Stimulated activated CD4-positive, alpha-beta T cell treated with anti-CD3 and anti-CD28 coated beads, Interleukin-1b, Interleukin-23, amount 100 ng/mL, for 24 hours (primary cell): ENCODE measurements around the gene PLA2G4E.

Source experiments
- DNase-seq, 4 experiments: peaks; one replicate each; pipeline ENCODE4 v3.0.0-alpha.2; 2020; ENCODE audit warnings: low read depth in 4 of 4, low spot score in 1 of 4

Gene PLA2G4E

DNA sequence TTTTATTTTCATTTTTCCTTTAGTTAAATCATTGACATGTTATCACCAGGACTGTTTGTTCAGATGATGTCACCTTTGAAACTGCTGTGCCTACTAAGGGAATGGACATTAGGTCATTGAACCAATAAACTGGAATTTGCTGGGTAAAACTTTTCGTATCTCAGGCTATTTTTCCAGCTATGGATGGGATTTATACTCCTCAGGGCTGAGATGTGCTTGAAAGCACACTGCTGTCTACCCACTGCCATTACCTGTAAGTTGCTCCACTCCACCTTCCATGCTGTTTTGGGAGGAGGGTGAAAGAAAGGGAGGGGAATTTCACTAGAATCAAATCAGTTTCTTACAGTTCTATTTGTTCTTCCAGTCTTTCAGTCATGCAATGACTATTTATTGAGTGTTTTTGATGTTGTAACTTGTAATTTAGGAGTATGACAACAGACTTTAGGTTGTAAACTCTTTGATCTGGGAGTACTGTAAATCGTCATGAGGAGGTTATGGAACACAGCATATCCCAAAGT, 59.8 kb downstream of the PLA2G4E start:
- no peak for DNase-seq

DNA sequence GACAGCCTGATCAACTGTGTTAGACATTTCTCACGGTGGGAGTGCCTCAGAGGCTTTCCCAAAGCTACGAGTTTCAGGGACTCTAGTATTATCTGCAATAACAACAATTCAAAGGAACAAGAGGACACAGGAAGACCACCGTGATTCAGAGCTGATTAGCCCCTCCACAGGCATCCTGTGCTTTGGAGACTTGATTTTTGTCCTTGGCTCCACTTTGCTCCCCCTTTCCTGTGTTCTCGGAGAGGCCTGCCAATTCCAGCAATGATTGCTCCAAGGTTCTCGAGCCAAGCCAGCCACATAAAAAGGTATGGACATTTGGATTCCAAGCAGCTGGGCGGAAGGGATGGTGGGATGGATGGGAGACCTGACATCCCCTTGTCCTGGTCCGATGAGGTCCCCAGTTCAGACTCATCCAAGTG, 62.8 kb downstream of the PLA2G4E start:
- no peak for DNase-seq

DNA sequence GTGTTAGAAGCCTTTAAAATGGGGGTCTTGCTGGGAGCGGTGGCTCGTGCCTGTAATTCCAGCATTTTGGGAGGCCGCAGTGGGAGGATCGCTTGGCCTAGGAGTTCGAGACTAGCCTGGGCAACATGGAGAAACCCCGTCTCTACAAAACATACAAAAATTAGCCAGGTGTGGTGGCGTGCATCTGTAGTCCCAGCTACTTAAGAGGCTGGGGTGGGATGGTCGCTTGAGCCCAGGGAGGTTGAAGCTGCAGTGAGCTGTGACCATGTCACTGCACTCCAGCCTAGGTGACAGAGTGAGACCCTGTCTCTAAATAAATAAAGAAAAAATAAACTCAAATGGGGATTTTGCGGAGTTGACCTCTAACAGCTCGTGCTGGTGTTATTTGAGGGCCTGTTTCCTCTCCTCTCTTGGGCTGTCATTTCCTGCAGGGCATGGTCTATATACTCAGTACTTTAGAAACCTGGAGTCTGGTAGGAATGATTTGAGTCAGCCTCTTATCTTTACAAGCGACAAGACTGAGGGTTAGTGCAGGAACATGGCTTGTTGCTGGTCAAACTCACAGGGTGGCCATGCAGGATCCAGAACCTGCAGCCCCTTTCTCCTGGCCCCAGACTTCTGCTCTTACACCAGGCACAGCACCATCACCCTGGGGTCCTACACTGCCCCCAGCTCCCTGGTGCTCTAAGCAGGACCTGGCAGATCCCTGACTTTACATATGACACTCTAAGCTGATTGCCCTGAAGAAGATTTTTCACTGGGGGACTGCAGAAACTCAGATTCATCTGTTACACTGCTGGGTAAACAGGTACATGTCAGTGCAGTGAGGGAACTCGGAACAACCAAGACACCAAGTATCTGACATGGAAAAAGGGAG, 63.6 kb downstream of the PLA2G4E start:
- no peak for DNase-seq

DNA sequence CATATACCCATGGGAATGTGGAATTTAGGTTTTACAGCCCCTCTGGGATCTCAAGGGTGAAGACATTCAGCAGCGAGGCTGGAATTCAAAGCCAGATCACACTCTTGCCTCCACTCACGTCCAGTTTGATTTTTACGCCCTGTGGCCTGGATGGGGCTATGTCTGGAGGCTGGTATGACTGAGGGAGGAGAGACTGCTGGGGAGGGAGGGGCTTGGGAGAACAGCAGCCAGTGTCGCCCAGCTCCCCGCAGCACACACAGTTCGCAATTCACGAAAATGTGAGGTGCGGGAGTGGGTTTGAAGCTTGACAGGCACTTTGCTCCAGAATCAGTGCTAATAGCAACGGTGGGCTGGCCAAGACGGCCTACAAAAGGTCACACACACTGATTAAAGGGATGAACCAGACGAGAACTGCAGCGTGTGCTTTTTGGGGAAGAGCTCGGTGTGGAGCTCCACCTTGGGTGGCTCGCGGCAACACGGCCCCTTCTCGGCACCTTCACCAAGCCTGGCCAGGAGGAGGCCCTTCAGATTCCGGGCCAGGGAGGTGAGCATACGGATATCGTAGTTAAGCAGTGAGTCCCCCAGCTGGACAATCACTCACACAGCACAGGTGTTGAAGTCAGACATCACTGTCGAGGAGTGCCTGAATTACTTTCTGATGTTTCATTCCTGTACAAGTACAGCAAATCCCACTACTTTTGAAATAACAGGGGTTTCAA, 64.9 kb downstream of the PLA2G4E start:
- DNase-seq, result no peak

DNA sequence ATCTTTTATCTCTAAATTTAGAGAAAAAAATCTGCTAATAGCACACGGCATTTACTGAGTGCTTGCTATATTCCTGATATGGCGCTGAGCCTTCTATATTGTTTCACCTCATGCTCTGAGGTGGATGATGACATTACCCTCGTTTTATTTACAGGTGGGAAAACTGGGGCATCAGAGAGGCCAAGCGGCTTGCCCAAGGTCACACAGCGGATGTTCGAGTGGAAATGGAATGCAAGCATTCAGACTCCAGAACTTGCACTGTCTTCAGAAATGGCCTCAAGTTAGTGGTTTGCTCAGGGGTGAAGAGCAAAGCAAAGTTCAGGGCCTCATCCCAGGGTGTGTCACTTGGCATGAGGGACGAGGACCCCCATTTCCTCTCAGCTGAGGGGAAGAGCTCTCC, 65.7 kb downstream of the PLA2G4E start:
- no peak for DNase-seq

DNA sequence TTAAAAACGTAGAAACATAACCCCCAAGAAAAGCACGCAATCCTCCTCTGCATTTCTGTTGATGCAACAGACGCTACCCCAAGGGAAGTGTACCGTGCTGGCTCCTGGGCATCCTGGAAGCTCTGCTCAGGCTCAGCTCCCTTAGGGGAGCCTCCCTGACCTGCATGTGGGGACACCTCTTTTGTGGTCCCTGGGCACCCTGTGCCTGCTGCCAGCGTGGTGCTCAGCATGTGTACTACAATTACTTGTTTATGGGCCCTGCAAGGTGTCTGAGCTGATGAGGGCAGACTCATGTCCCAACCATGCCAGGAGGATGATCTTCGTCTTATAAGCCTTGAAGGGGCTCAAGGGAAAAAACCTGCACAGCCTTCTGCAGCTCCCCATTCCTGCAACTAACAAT, 66.8 kb downstream of the PLA2G4E start:
- DNase-seq, result no peak

DNA sequence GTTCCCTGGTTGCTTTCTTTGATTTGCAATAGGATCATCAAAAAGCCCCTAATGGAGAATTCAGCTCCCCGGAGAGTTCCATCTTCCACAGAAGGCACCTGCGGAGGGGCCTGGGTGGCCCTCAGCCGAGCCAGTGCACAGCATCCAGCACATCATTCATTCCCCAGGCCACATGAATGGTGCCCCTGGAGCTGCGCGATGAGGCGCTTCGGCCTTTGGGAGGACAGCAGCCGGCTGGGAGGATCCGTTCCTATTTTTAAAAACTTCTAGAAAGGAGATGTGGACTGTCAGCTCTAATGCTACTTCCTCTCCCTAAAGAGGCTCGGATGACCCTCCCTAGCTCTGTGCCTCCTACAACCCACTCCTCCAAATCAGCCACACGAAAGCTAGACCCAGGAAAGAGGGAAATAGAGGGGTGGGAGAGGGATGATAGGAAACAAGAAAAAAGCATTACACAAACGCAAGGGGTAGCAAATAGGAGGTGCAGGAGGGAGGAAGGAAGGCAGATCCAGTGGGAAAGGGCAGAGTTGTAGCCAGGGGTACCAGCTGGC, 68.8 kb downstream of the PLA2G4E start:
- no peak for DNase-seq

DNA sequence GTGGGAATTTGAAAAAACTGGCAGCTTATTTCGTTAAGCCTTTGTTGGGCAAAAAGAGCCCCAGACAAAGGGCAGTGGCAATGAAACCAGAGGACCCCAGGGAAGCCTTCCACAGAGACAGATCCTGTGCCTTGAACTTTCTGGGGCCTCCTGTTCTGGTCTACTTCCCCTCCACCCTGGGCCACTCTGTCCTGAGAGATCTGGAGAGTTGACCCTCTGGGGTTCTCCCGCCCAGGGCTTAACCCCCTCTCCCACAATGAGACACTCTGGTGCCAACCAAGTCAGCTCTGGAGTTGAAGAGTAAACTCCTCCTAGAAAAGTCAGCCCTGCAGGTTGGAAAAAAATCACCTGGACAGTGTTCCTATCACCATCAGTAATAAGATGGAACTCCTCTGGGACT, 69.3 kb downstream of the PLA2G4E start:
- no peak for DNase-seq

DNA sequence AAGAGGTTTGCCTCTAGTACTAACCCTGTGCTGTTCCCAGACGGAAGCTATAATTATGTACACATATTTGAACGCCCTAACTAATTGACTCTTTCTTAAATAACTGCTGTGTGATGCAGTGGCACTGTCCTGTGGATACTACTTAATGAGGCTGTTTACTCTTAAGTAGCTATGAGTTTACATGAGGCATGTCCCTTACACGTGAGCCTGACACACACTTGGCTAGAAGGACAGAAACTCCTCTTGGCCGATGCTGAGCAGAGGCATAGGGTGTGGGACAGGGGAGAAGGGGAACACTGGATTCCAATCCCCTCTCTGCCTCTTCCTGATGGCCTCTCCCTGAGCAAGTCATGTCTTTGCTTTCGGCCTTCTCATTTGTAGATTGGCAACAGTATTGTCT, 70.4 kb downstream of the PLA2G4E start:
- no peak for DNase-seq

DNA sequence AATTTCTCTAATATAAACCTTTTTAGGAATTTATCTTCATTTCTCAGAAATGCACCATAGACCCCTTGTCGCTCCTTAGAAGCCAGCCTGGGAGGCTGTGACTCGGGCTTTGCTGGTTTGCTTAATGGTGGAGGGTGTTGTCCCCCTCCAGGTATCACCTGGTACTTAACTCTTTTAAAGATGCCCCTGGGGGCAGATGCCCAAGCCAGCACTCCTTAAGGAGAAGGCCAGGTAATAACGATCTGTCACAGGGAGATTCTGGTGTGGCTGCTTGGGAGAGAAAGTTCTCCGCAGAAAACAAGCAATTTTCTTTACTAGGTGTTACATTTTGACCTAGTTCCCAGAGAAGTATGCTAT, 70.7 kb downstream of the PLA2G4E start:
- no peak for DNase-seq

DNA sequence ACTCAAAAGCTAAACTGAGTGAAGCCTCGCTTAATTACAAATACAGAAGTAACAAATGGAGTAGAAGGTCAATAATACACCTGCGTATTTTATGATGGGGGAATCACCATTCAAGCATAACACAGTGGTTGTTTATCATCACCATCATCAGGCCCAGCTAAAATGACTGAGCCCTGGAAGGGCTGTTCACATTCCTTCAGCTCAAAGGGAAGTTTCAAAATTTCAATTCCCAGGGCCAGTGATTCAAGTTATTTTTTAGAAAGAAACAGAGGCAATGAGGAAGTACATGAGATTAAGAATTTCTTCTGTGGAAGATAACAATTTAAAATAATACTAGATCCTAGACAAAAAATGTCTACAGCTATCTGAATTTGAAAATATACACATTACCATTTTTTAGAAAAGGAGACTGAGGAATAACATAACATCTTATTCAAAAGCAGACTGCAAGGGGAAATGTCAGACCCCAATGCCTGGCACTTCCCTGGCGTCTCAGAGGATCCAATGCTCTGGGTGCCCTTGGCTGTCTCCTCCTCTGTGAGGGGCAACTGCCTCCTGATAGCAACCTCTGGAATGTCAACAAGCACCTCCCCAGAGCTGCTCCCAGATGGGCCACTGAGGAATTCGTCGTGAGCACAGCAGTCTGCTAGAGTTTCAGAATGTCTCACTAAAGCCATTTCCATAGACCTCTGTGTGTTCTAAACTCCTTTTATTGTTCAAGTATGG, 71.3 kb downstream of the PLA2G4E start:
- no peak for DNase-seq

DNA sequence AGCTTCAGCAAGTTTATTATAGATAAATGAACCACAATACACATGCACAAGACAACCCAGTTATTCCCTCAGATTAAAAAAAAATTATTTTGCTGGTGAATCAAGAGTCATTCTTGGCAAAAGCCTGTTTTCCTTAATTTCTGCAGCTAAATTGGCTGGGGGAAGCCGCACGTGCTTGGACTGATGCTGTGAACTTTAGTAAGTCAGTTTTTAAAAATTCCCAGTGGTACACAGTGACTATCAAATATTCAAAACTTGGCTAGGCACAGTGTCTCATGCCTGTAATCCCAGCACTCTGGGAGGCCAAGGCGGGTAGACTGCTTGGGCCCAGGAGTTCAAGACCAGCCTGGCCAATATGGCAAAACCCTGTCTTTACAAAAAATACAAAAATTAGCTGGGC, 72.4 kb downstream of the PLA2G4E start:
- DNase-seq, result no peak

DNA sequence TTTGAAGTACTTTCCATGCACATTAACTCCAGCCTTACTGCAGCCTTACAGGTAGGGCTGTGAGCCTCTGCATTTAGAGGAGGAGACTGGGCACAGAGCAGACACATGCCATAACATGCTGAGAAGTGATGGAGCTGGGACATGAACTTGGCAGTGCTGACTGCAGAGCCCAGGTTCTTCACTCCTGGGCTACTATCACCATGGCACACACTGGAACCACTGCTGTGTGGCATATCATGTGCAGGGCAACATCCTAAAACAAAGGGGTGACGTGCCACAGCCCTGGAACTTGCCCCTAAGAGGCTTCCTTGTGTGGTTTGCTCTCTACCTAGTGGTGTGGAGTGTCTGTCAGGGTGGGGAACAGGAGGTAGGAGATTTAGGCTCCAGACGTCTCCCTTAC, 73.9 kb downstream of the PLA2G4E start:
- DNase-seq, result no peak

DNA sequence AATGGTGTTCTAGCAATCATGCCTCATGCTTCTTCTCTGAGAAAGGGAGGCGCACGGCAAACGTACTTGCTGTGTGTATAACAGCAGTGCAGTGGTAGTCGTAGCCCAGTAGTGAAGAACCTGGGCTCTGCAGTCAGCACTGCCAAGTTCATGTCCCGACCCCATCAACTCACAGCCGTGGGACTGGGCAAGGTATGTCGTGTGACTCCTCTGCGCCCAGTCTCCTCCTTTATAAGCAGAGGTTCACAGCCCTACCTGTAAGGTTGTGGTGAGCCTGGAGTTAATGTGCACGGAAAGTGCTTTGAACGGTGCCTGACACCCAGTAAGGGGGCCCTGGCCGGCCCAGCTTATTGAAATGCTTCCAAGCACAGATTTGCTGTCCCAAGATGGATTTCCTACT, 75.1 kb downstream of the PLA2G4E start:
- DNase-seq, result no peak

DNA sequence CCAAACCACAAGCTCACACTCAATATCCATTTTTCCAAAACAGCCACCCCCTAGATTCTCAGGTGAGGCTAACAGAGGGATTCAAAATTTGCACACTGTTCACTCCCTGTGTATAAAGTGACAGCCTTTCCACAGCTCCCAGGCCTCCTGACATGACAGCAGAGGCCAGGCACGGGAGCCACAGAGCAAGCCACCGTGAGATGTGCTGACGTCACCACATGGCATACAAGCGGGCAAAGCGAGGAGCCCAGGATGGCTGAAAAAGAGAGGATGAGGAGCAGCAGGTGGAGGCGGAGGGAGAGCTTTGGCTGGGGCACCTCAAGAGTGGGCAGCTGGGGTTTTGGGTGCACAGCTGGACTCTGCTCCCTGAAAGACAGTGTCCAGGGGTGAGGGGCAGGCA, 75.6 kb downstream of the PLA2G4E start:
- no peak for DNase-seq

DNA sequence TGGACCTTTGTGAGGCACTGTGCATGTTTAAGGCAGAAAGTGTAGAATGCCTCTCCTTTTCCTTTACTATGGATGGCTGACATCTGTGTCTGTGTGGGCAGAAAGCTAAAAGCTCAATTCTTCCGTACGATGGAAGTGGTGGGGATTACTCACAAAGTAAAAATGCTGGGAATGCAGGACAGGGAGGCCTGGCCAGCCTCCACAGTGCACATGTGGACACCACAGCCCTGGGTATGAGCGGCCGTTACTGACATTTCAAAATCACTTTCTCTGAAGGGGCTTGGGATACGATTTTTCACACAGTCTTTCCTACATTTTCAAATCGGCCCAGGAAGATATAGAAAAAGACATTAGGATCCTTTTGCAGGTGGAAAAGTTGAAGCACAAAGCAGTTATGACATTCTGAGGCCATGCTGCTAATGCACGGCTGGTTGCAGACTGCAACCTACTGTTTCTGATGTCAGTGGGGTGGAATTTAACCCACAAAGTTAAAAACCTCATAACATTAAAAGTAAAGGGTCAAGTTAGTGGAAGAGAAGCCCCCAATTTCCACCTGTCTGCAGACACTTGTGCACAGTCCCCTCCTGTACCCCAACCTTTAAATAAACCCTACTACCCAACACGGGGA, 76.4 kb downstream of the PLA2G4E start:
- DNase-seq, result no peak

DNA sequence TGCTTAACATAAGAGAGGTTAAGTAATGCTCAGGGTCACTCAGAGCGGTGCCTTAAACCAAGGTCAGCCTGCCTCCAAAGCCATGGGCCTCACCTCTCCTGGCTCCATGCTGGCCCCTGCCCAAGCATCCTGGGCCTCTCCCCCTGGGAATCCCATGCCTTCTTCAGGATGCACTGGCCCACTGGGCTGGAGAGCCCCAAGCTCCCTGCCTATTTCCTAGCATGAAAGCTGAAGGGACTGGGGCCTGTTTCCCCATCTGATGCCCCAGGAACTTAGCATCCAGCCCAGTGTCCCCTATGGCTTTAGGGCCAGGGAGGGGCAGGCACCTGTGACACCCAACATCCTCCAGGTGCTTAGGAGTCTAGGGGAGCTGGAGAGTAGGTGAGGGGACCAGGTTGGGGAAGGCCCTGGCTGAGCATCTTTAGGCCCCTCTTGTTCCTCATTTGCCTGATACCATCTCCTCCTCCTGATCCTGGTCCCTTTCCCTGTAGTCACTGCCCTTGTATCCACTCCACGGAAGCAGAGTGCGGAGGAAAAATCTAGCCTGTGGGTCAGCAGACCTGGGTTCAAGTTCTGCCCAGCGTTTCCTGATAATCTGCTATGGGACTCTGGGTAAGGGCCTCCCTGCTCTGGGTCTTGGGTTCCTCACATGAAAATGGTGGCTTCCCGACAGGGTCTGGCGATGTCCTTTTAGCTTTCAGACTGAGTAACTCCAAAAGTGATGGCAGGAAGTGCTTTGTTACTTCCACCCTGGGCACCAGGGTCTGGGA, 77.1 kb downstream of the PLA2G4E start:
- DNase-seq, result no peak

DNA sequence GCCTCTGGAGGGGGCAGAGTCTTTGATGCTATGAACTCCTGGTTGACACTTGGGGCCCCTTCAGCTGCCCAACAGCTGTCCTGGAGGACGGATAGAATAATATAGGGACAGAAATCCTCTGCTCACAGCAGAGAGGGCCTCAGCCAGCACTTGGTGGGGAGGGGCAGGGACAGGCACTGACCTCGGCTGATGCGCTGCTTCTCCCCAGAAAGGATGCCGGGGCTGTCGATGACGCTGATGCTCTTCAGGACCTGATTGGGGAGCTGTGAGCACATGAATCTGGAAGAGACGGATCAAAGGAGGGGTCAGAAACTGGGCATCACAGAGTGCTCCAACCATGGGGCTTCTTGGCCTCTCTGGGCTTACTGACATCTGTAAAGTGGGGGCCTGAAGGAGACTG, 78.0 kb downstream of the PLA2G4E start:
- no peak for DNase-seq

DNA sequence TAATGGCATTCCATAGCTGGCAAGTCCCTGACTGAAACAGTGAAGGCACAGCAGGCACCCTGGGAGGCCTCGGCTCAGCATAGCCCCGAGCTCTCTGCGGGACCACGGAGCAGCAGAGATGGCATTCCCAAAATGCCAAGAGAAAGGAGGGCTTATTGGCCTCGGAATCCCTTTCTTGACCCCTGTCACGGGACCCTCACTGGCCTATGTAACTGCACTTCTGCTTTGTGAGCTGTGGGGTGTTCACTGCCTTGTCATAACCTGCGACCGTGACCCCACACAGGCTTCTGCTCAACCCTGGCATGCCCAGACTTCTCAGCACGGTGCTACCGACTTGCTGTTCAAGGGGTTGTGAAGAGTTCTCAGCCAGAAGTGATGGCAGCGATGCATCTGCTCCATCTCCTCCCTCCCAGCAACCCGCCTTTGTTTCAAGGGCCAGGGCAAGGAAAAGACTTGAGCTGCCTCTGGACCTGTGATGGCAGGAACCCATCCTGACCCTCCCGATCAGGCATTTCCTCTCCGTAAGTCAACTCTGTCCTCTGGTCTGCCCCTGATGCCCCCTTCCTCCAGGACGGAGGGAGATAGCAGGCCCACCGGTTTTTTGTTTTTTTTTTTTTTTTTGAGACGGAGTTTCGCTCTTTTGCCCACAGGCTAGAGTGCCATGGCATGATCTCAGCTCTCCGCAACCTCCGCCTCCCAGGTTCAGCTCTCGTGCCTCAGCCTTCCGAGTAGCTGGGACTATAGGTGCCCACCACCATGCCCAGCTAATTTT, 79.0 kb downstream of the PLA2G4E start:
- DNase-seq, result no peak
